Pericardium fibroblast (primary cell): ENCODE measurements around the gene RIMS4. TPM values are rescaled to one million over a fixed set of nuclear protein-coding genes. Genes with fewer than 3 reads are reported as not detected.

Experiments used
- total RNA-seq: library from RNA; depleted of rRNA; stranded (reverse); fragments of >200 nt; gene quantifications from 2 replicates; pipeline ENCODE4 v1.2.3, GENCODE V29; 2015

Gene RIMS4
- total RNA-seq: 0.12 and 0.34 TPM in 2 replicates

GRCh38 chr20:44810391-44811149, at the start of gene RIMS4:
Gene RIMS4, minus strand, starts transcription at chr20:44810546. Its CDS starts 275 bp downstream, at chr20:44810271.

GRCh38 chr20:44745598-44746366, 64.6 kb downstream of the RIMS4 start, which contains the start of gene KCNK15:
Gene KCNK15, plus strand, starts transcription at chr20:44745865. Its CDS starts 46 bp downstream, at chr20:44745911.

GRCh38 chr20:44714701-44715498, 95.4 kb downstream of the RIMS4 start, which contains the start of gene CCN5:
Gene CCN5, plus strand, starts transcription at chr20:44715369. Its CDS starts 22 bp downstream, at chr20:44715391.

Other genes starting within 250 kb of the RIMS4 start
- gene PKIG, start 228.0 kb downstream of the RIMS4 start, total RNA-seq: 57.2 and 57.4 TPM in 2 replicates
- 20.5 and 27.5 TPM in 2 replicates for gene ADA, start 158.8 kb downstream of the RIMS4 start, total RNA-seq
- gene CCN5, start 95.2 kb downstream of the RIMS4 start, total RNA-seq: 2.1 and 16.2 TPM in 2 replicates
- 1.5 and 2.0 TPM in 2 replicates for gene KCNK15, start 64.7 kb downstream of the RIMS4 start, total RNA-seq
- gene YWHAB, start 75.2 kb upstream of the RIMS4 start, total RNA-seq: 93.9 and 120 TPM in 2 replicates
- 6.9 and 20.2 TPM in 2 replicates for gene PABPC1L, start 99.5 kb upstream of the RIMS4 start, total RNA-seq
- 18.3 and 18.8 TPM in 2 replicates for gene TOMM34, start 149.9 kb upstream of the RIMS4 start, total RNA-seq
- gene STK4, start 156.0 kb upstream of the RIMS4 start, total RNA-seq: 11.3 and 12.5 TPM in 2 replicates